HAP-1 (cell line): ENCODE data around the gene GAS7.

Experiments
- DNase-seq, 2 experiments: peaks; one replicate each; pipeline ENCODE4 v3.0.0-alpha.2; 2016 to 2020; ENCODE audit warnings: low spot score in 2 of 2
- H3K27me3 ChIP-seq: fragments of 250-450 bp; sonication (Bioruptor Pico); 2 replicates; pipeline ENCODE4 v1.5.1; 2020; ENCODE audit warnings: low read depth, mild to moderate bottlenecking, moderate library complexity
- H3K36me3 ChIP-seq: fragments of 250-450 bp; sonication (Bioruptor Pico); replicated peaks from 2 replicates; pipeline ENCODE4 v1.5.1; 2020; ENCODE audit warnings: mild to moderate bottlenecking
- H3K4me1 ChIP-seq: fragments of 250-450 bp; sonication (Bioruptor Pico); 2 replicates; pipeline ENCODE4 v1.5.1; 2020; ENCODE audit warnings: mild to moderate bottlenecking
- H3K4me3 ChIP-seq: fragments of 250-450 bp; sonication (Bioruptor Pico); 2 replicates; pipeline ENCODE4 v1.5.1; 2020; ENCODE audit warnings: mild to moderate bottlenecking, moderate library complexity
- H3K9me3 ChIP-seq: fragments of 250-450 bp; sonication (Bioruptor Pico); 2 replicates; pipeline ENCODE4 v1.5.1; 2020; ENCODE audit warnings: mild to moderate bottlenecking, moderate library complexity
- in situ Hi-C: fragments of 300-500 bp; cut with MboI; formaldehyde crosslinking; loops from 3 replicates; pipeline ENCODE4 v1.14.3; 2020; ENCODE audit warnings: low sequenced_read_pairs, inconsistent platforms, mixed read lengths

Gene GAS7

DNA sequence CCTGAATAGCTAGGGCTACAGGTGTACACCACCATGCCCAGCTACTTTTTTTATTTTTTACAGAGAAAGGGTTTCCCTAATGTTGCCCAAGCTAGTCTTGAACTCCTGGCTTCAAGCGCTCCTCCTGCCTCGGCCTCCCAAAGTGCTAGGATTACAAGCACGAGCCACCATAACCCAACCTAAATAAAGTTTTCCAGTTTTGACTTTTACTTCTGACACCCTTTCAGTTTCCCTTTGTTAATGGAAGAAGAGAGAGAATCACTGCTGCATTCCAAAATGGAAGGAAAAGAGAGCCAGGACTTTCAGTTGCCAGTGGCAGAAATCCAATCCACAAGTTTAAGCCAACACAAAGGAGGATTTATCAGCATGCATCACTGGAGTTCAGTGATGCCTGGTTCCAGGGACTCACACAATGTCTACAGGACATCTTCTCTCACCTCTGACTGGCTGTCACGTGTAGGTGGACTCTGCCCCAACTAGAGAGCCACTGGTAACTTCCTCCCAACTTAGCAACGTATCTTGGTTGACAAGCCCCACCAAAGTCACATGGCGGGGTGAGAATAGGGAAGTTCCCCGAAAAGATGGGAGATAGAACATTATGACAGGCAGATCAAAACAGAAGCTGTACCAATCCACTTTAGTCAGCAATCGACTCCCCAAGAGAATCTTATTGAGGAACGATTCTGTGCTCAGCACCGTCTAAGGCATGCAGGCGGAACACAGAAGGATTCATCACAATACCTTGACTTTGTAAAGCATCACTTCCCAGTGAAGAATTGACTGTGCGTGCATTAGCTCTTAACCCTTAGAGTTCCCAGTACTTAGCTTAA, 46.5 kb downstream of the GAS7 start:
- Histone ChIP-seq H3K9me3 (no peaks in the 10 kb centered on the region), H3K4me1 (no peaks in the 10 kb centered on the region), H3K36me3 (no peaks in the 10 kb centered on the region), H3K4me3 (no peak overlapping the region), H3K27me3 (no peaks in the 10 kb centered on the region)
- in situ Hi-C loops = no loop called here
- no peak for DNase-seq

DNA sequence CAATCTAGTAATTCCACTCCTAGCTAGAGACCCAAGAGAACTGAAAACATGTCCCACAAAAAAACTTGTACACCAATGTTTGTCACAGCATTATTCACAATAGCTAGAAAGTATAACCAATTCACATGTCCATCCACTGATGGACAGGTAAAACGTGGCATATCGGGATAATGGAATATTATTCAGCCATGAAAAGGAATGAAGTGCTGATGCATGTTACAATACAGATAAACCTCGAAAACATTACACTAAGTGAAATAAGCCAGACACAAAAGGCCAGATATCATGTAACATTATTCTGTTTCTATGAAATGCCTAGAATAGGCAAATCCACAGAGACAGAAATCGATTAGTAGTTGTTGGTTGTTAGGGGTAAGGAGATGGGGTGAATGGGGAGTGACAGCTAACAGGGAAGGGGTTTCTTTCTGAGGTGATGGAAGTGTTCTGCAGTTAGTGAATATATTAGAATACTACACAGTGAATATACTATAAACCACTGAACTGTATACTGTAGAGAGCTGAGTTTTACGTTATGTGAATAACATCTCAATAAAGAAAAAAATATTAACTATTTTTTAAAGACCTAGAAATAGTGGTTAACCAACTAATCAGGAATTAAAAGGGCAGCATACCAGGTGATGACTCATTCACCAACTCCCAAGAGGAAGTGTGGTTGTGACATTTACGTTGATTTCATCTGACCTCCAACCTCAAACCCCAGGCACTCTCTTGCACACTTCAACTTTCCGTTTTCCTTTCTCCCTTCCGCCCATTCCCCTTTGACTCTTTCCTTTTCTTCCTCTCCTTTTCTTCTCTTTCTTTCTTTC, 48.6 kb downstream of the GAS7 start:
- H3K9me3 ChIP-seq = no peaks in the 10 kb centered on the region
- H3K36me3 ChIP-seq = no peaks in the 10 kb centered on the region
- no peak overlapping the region for H3K4me3 ChIP-seq
- H3K4me1 ChIP-seq = no peaks in the 10 kb centered on the region
- in situ Hi-C loops = no loop called here
- H3K27me3 ChIP-seq = no peaks in the 10 kb centered on the region
- DNase-seq = no peak

DNA sequence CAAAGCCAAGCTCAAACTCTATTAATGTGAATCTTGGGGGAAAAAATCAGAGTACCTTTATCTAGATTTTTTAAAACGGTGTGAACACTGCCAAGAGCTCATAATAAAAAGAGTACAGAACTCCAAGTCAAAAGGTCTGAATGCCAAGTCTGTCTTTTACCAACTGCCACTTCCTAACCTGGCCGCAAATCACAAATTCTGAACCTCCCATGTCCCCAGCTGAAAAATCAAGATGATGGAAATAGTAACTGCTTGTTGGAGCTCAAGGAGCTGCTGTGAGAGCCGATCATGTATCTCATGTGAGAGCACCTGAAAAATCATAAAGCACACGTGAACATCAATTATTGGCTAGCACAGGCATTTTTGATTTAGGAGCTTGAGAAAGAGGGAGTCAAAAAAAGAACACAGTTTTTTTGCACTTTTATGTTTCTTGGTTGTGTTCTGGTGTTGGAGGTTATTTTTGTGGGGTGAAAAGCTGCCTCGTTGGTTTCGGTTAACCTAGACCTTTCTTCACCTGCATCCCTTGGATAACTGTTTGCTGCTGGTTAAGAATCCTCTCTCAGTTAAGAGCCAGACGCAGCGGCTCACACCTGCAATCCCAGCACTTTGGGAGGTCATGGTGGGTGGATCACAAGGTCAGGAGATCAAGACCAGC, 50.5 kb downstream of the GAS7 start:
- H3K36me3 ChIP-seq = no peaks in the 10 kb centered on the region
- no peak overlapping the region for H3K4me3 ChIP-seq
- in situ Hi-C loops = no loop called here
- H3K4me1 ChIP-seq = no peaks in the 10 kb centered on the region
- H3K9me3 ChIP-seq = no peaks in the 10 kb centered on the region
- H3K27me3 ChIP-seq = no peaks in the 10 kb centered on the region
- DNase-seq = no peak

DNA sequence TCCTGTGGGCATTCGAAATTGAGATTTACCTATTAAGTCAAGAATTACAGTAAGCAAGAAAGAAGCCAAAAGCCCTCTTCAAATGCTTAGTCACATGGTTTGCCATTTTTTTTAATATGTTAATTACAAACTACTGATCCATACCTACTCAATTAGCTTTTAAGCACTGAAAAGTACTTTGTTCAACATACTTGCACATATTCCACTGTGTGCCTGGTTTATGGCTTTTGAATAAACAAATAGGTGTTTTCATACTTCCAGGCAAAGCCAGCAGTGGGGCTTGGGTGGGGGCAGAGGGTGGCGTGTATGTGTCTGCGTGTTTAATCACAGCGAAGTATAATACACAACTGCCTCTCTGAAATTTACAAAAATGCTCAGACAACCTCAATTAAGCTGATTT, 51.4 kb downstream of the GAS7 start:
- in situ Hi-C loops = no loop called here
- Histone ChIP-seq H3K27me3 (no peaks in the 10 kb centered on the region), H3K36me3 (no peaks in the 10 kb centered on the region), H3K4me3 (no peak overlapping the region), H3K9me3 (no peaks in the 10 kb centered on the region), H3K4me1 (no peaks in the 10 kb centered on the region)
- DNase-seq = no peak

GRCh38 chr17:10144982-10145381, 53.4 kb downstream of the GAS7 start:
- Histone ChIP-seq H3K4me1 (no peaks in the 10 kb centered on the region), H3K4me3 (no peak overlapping the region), H3K9me3 (no peaks in the 10 kb centered on the region), H3K36me3 (no peaks in the 10 kb centered on the region), H3K27me3 (no peaks in the 10 kb centered on the region)
- in situ Hi-C loops = no loop called here
- DNase-seq = no peak

- H3K4me3 ChIP-seq = no peak overlapping the region
- no peaks in the 10 kb centered on the region for H3K27me3 ChIP-seq
- no peaks in the 10 kb centered on the region for H3K4me1 ChIP-seq
- no peak for DNase-seq
- H3K36me3 ChIP-seq = no peaks in the 10 kb centered on the region
- H3K9me3 ChIP-seq = no peaks in the 10 kb centered on the region
- in situ Hi-C loops = no loop called here
These were observed 54.0 kb downstream of the GAS7 start for GRCh38 chr17:10144456-10144855.

DNA sequence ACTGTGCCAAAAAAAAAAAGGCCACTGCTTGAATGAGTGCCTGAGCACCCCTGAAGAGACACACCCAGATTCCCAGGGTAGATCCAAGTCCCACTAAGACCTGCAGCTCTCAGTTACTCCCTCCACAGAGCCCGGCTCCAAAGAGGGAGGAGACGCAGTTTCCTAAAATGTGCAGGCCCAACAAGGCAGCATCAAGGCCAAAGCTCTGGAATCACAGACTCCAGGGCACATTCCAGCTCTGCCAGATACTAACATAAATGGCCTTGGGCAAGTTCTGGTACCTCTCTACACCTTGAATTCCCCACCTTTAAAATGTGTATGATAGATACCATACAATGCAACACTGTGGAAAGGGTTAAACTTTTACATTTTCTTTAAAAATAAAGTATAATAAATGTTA, 57.0 kb downstream of the GAS7 start:
- in situ Hi-C loops = no loop called here
- DNase-seq = no peak
- Histone ChIP-seq H3K27me3 (no peaks in the 10 kb centered on the region), H3K4me1 (no peaks in the 10 kb centered on the region), H3K9me3 (no peaks in the 10 kb centered on the region), H3K36me3 (no peaks in the 10 kb centered on the region), H3K4me3 (no peak overlapping the region)

DNA sequence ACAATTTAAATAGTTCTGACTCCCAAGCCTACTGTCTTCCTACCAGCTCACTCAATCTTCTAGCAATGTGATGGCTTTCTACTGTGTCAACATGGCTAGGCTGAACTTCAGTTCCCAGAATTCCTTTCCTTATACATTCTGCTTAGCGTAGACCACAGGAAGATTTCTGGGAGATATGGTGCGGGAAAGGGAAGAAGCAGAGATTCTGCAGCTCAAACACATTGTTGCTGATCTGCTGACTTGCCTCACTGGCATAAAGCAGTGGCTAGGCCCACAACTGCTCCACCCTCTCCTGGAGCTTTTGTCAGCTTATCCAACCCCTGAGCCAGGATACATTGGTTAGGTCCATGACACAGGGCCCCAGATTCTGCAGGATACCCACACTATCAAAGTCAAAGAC, 58.8 kb downstream of the GAS7 start:
- Histone ChIP-seq H3K36me3 (no peaks in the 10 kb centered on the region), H3K4me3 (no peak overlapping the region), H3K9me3 (no peaks in the 10 kb centered on the region), H3K4me1 (no peaks in the 10 kb centered on the region), H3K27me3 (no peaks in the 10 kb centered on the region)
- in situ Hi-C loops = no loop called here
- DNase-seq = no peak

DNA sequence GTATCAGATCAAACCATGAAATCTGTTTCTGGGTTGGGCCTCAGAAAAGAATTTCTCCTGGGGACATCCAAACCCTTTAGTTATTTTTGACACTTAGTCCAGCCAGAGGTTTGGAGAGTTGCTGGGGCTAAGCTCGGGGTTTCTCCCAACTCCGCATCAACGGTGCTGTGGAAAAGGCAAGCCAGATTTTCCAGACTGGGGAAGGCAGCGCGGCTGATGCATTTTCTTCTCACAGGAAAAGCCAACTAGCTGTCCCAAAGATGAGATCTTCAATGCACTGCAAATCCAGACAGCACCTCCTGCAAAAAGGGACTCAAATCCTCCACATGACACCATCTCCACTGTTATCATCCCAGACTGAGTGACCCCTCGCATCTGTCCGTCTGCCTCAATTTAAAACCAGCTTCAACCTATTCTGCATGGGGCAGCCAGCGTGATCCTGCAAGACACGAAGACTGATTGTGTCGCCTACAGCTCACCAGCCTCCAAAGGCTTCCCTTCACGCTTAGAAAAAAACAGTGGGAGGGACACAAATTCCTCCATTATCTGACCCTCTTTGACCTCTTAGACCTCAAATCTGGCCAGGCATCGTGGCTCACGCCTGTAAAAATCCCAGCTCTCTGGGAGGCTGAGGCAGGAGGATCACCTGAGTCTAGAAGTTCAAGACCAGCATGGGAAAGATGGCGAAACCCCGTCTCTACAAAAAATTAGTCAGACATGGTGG, 62.0 kb downstream of the GAS7 start:
- no peak for DNase-seq
- H3K27me3 ChIP-seq = no peaks in the 10 kb centered on the region
- H3K9me3 ChIP-seq = no peaks in the 10 kb centered on the region
- in situ Hi-C loops = no loop called here
- H3K4me3 ChIP-seq = no peak overlapping the region
- H3K4me1 ChIP-seq = no peaks in the 10 kb centered on the region
- no peaks in the 10 kb centered on the region for H3K36me3 ChIP-seq

DNA sequence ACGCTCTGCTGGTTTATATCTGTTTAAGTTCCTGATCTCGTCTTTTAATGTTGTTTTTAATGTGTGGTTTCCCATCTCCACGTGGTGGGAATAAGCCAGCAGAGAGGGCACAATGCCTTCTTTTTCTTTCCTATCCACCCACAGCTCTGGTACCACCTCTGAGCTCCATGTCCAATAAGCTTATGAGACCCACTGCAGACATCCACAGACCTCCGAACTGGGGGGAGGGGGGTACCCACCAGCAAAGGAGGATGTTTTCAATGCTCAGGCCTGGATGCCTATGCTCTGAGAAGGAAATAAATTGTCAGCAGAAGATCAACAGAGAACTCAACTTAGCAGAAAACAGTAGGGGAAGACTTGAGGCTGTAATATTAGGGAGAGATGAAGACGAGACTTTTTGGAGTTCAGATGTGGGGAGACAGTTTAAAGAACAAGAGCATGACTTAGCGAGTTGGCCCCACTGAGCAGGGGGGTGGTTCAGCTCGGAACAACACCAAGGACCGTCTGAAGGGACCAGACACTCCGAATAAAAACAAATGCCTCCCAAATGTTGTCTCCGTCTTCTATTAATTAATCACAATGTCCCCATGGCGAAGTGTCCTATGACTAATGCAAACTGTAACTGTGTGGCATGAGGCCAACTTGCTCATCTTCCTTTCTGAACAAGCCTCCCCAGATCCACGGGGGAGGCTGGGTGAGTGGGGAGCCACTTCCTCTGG, 62.7 kb downstream of the GAS7 start:
- Histone ChIP-seq H3K9me3 (no peaks in the 10 kb centered on the region), H3K4me3 (no peak overlapping the region), H3K4me1 (no peaks in the 10 kb centered on the region), H3K27me3 (no peaks in the 10 kb centered on the region), H3K36me3 (no peaks in the 10 kb centered on the region)
- no peak for DNase-seq
- in situ Hi-C loops = no loop called here

DNA sequence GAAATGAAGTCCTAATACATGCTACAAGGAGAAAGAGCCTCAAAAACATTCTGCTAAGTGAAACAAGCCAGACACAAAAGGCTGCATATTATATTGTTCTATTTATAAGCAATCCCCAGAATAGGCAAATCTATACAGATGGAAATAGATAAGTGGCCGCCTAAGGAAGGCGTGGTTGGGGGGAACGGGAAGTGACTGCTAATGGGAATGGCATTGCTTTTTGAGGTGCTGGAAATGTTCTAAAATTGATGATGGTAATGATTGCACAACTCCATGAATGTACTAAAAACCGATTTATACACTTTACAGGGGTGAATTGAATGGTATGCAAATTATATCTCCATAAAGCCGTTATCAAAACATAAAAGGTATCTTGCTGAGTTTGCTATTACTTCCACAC, 67.7 kb downstream of the GAS7 start:
- Histone ChIP-seq H3K4me1 (no peaks in the 10 kb centered on the region), H3K4me3 (no peak overlapping the region), H3K9me3 (no peaks in the 10 kb centered on the region), H3K27me3 (no peaks in the 10 kb centered on the region), H3K36me3 (no peaks in the 10 kb centered on the region)
- in situ Hi-C loops = no loop called here
- DNase-seq = no peak

DNA sequence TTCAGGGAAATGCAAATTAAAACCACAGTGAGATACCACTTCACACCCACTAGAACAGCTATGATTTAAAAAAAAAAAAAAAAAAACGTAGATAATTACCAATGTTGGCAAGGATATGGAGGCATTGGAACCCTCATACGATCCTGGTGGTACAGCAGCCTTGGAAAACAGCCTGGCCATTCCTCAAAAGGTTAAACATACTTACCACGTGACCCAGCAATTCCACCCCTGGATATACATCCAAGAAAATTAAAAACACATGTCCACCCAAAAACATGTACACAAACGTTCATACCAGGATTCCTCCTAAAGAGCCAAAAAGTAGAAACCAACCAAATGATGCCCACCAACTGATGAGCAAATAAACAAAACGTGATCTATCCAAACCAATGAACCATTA, 68.1 kb downstream of the GAS7 start:
- DNase-seq = no peak
- Histone ChIP-seq H3K36me3 (no peaks in the 10 kb centered on the region), H3K4me1 (no peaks in the 10 kb centered on the region), H3K9me3 (no peaks in the 10 kb centered on the region), H3K4me3 (no peak overlapping the region), H3K27me3 (no peaks in the 10 kb centered on the region)
- in situ Hi-C loops = no loop called here

GRCh38 chr17:10127819-10128425, 70.5 kb downstream of the GAS7 start:
- in situ Hi-C loops = no loop called here
- no peaks in the 10 kb centered on the region for H3K27me3 ChIP-seq
- no peaks in the 10 kb centered on the region for H3K36me3 ChIP-seq
- no peaks in the 10 kb centered on the region for H3K9me3 ChIP-seq
- H3K4me3 ChIP-seq = no peak overlapping the region
- DNase-seq = no peak
- H3K4me1 ChIP-seq = no peaks in the 10 kb centered on the region
